ENCODE measurements around the gene ATP1A1.

ATP1A1 gene

GRCh38 chr1:116420417-116421200, 47.6 kb downstream of the ATP1A1 start:
- Histone ChIP-seq H3K9me2 (replicated peaks; ENCODE audit: insufficient read depth, low read length) (no peaks in the 10 kb centered on the region), H3K36me3 (replicated peaks; ENCODE audit: insufficient read depth, low read length) (no peaks in the 10 kb centered on the region), H3K9ac (ENCODE audit: low read length) (no peak overlapping the region), H2AFZ (ENCODE audit: low read length) (no peak overlapping the region), H3K4me2 (ENCODE audit: low read depth, low read length) (no peak overlapping the region), H3K4me3 (ENCODE audit: low read length) (no peak overlapping the region), H3K27ac (ENCODE audit: low read length) (no peak overlapping the region), H3F3A (ENCODE audit: insufficient read depth, low read length) (no peaks in the 10 kb centered on the region), H3K9me3 (replicated peaks; ENCODE audit: insufficient read depth, low read length) (no peaks in the 10 kb centered on the region), H3K27me3 (replicated peaks; ENCODE audit: insufficient read depth, low read length) (no peaks in the 10 kb centered on the region), H3K79me2 (ENCODE audit: low read length) (no peaks in the 10 kb centered on the region), H4K20me1 (ENCODE audit: insufficient read depth, low read length) (no peaks in the 10 kb centered on the region), H3K4me1 (ENCODE audit: low read length) (0 out of 2 replicates have a peak, but pooled peaks cover 5% of the 10 kb centered on the region)
- DNase-seq, result no peak
- TF ChIP-seq EZH2 (optimal IDR thresholded peaks at IDR 0.05; ENCODE audit: low read depth, low read length) (no peak), EZH2phosphoT487 (IDR thresholded peaks at IDR 0.05; ENCODE audit: low read length) (no peak), CTCF (IDR thresholded peaks at IDR 0.05; ENCODE audit: low read length) (no peak)

- H3K9me2 ChIP-seq (replicated peaks; ENCODE audit: insufficient read depth, low read length), result no peaks in the 10 kb centered on the region
- no peak overlapping the region for H3K9ac ChIP-seq (ENCODE audit: low read length)
- H3F3A ChIP-seq (ENCODE audit: insufficient read depth, low read length), result no peaks in the 10 kb centered on the region
- no peak overlapping the region for H2AFZ ChIP-seq (ENCODE audit: low read length)
- H3K4me3 ChIP-seq (ENCODE audit: low read length), result no peak overlapping the region
- no peaks in the 10 kb centered on the region for H3K27me3 ChIP-seq (replicated peaks; ENCODE audit: insufficient read depth, low read length)
- no peaks in the 10 kb centered on the region for H3K79me2 ChIP-seq (ENCODE audit: low read length)
- no peak for DNase-seq
- no peak overlapping the region for H3K27ac ChIP-seq (ENCODE audit: low read length)
- TF ChIP-seq CTCF (IDR thresholded peaks at IDR 0.05; ENCODE audit: low read length), result no peak
- TF ChIP-seq EZH2 (optimal IDR thresholded peaks at IDR 0.05; ENCODE audit: low read depth, low read length), result no peak
- TF ChIP-seq EZH2phosphoT487 (IDR thresholded peaks at IDR 0.05; ENCODE audit: low read length), result no peak
- no peaks in the 10 kb centered on the region for H3K9me3 ChIP-seq (replicated peaks; ENCODE audit: insufficient read depth, low read length)
- H4K20me1 ChIP-seq (ENCODE audit: insufficient read depth, low read length), result no peaks in the 10 kb centered on the region
- H3K4me1 ChIP-seq (ENCODE audit: low read length), result no peaks in the 10 kb centered on the region
- H3K4me2 ChIP-seq (ENCODE audit: low read depth, low read length), result no peak overlapping the region
- no peaks in the 10 kb centered on the region for H3K36me3 ChIP-seq (replicated peaks; ENCODE audit: insufficient read depth, low read length)
Measured at GRCh38 chr1:116424438-116424837, 51.4 kb downstream of the ATP1A1 start.

GRCh38 chr1:116424863-116425262, 51.8 kb downstream of the ATP1A1 start:
- no peak for DNase-seq
- Histone ChIP-seq H3K9ac (ENCODE audit: low read length) (no peak overlapping the region), H3K4me1 (ENCODE audit: low read length) (no peaks in the 10 kb centered on the region), H3K9me2 (replicated peaks; ENCODE audit: insufficient read depth, low read length) (no peaks in the 10 kb centered on the region), H2AFZ (ENCODE audit: low read length) (no peak overlapping the region), H3K79me2 (ENCODE audit: low read length) (no peaks in the 10 kb centered on the region), H3K9me3 (replicated peaks; ENCODE audit: insufficient read depth, low read length) (no peaks in the 10 kb centered on the region), H3K4me2 (ENCODE audit: low read depth, low read length) (no peak overlapping the region), H3K27ac (ENCODE audit: low read length) (no peak overlapping the region), H3K4me3 (ENCODE audit: low read length) (no peak overlapping the region), H3K27me3 (replicated peaks; ENCODE audit: insufficient read depth, low read length) (no peaks in the 10 kb centered on the region), H4K20me1 (ENCODE audit: insufficient read depth, low read length) (no peaks in the 10 kb centered on the region), H3F3A (ENCODE audit: insufficient read depth, low read length) (no peaks in the 10 kb centered on the region), H3K36me3 (replicated peaks; ENCODE audit: insufficient read depth, low read length) (no peaks in the 10 kb centered on the region)
- TF ChIP-seq CTCF (IDR thresholded peaks at IDR 0.05; ENCODE audit: low read length) (no peak), EZH2phosphoT487 (IDR thresholded peaks at IDR 0.05; ENCODE audit: low read length) (no peak), EZH2 (optimal IDR thresholded peaks at IDR 0.05; ENCODE audit: low read depth, low read length) (no peak)

Measured in MM.1S (cell line).